ENCODE results near the gene STT3A.

DNA sequence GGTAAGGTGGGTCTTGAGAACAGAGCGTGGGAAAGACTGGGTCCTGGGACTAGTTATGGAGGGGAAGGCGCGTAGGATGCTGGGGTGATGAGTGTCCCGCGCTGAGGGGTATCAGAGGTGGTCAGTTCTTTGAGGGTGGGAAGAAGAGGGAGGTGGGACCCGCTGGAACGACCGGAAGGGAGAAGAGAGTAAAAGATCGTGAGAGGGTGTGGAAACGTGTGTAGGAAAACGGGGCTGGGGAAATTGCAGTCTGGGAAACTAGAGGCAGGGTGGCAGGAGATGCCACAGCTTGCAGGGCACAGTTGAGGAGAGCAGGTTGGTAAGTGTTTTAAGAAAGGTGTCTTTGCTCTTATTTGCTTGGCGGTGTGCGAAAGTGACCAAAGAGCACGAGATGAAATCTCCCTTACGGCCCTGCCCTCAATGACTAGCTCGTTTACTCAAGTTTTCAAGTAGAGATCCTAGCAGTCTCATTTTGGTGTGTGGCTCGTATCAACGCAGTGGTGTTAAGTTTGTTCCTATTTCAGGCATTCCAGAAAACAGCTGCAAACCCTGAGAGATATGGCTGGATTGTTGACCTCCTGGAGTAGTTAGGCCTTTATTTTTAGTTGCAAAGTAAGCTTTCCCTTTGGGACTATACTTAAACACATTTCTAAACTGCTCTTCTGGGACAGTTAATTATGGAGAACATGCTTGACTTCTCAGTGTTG is 615 bp downstream of the STT3A start:
- TF ChIP-seq ARNT (IDR thresholded peaks at IDR 0.05) (no peak), ZNF496 (CRISPR knock-in tag; IDR thresholded peaks at IDR 0.05; ENCODE audit: insufficient replicate concordance) (no peak), PHF20 (CRISPR knock-in tag; IDR thresholded peaks at IDR 0.05) (no peak), ZNF460 (CRISPR knock-in tag; IDR thresholded peaks at IDR 0.05; ENCODE audit: borderline replicate concordance) (no peak), POLR2A (IDR thresholded peaks at IDR 0.05; ENCODE audit: insufficient read depth in 1 of 2, low read depth in 2 of 2, low read length in 2 of 2) (peak; percentile 31 to 63; a peak in 3 of 4 replicates), CHD2 (IDR thresholded peaks at IDR 0.05; ENCODE audit: low read depth, low read length) (peak; percentile 72), ISX (CRISPR knock-in tag; conservative IDR thresholded peaks at IDR 0.05) (no peak), ZNF607 (CRISPR knock-in tag; IDR thresholded peaks at IDR 0.05; ENCODE audit: borderline replicate concordance) (no peak), MXI1 (IDR thresholded peaks at IDR 0.05; ENCODE audit: borderline replicate concordance, low read depth, low read length) (no peak), CBFB (CRISPR knock-in tag; IDR thresholded peaks at IDR 0.05) (no peak)
- TF ChIP-seq, protein P1, sequence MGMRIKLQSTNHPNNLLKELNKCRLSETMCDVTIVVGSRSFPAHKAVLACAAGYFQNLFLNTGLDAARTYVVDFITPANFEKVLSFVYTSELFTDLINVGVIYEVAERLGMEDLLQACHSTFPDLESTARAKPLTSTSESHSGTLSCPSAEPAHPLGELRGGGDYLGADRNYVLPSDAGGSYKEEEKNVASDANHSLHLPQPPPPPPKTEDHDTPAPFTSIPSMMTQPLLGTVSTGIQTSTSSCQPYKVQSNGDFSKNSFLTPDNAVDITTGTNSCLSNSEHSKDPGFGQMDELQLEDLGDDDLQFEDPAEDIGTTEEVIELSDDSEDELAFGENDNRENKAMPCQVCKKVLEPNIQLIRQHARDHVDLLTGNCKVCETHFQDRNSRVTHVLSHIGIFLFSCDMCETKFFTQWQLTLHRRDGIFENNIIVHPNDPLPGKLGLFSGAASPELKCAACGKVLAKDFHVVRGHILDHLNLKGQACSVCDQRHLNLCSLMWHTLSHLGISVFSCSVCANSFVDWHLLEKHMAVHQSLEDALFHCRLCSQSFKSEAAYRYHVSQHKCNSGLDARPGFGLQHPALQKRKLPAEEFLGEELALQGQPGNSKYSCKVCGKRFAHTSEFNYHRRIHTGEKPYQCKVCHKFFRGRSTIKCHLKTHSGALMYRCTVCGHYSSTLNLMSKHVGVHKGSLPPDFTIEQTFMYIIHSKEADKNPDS (CRISPR knock-in tag; IDR thresholded peaks at IDR 0.05): no peak
- TF ChIP-seq, protein P2, sequence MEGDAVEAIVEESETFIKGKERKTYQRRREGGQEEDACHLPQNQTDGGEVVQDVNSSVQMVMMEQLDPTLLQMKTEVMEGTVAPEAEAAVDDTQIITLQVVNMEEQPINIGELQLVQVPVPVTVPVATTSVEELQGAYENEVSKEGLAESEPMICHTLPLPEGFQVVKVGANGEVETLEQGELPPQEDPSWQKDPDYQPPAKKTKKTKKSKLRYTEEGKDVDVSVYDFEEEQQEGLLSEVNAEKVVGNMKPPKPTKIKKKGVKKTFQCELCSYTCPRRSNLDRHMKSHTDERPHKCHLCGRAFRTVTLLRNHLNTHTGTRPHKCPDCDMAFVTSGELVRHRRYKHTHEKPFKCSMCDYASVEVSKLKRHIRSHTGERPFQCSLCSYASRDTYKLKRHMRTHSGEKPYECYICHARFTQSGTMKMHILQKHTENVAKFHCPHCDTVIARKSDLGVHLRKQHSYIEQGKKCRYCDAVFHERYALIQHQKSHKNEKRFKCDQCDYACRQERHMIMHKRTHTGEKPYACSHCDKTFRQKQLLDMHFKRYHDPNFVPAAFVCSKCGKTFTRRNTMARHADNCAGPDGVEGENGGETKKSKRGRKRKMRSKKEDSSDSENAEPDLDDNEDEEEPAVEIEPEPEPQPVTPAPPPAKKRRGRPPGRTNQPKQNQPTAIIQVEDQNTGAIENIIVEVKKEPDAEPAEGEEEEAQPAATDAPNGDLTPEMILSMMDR (CRISPR knock-in tag; IDR thresholded peaks at IDR 0.05): no peak
- TF ChIP-seq, protein P3, sequence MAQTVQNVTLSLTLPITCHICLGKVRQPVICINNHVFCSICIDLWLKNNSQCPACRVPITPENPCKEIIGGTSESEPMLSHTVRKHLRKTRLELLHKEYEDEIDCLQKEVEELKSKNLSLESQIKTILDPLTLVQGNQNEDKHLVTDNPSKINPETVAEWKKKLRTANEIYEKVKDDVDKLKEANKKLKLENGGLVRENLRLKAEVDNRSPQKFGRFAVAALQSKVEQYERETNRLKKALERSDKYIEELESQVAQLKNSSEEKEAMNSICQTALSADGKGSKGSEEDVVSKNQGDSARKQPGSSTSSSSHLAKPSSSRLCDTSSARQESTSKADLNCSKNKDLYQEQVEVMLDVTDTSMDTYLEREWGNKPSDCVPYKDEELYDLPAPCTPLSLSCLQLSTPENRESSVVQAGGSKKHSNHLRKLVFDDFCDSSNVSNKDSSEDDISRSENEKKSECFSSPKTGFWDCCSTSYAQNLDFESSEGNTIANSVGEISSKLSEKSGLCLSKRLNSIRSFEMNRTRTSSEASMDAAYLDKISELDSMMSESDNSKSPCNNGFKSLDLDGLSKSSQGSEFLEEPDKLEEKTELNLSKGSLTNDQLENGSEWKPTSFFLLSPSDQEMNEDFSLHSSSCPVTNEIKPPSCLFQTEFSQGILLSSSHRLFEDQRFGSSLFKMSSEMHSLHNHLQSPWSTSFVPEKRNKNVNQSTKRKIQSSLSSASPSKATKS (CRISPR knock-in tag; IDR thresholded peaks at IDR 0.05): no peak
